ENCODE results near the gene NEB.

The NEB gene

GRCh38 chr2:151481744-151482143, 252.5 kb downstream of the NEB start:
- DNase-seq (ENCODE audit: low spot score): no peak

- DNase-seq (ENCODE audit: low spot score): no peak
These were observed 256.3 kb downstream of the NEB start for GRCh38 chr2:151478011-151478410.

DNA sequence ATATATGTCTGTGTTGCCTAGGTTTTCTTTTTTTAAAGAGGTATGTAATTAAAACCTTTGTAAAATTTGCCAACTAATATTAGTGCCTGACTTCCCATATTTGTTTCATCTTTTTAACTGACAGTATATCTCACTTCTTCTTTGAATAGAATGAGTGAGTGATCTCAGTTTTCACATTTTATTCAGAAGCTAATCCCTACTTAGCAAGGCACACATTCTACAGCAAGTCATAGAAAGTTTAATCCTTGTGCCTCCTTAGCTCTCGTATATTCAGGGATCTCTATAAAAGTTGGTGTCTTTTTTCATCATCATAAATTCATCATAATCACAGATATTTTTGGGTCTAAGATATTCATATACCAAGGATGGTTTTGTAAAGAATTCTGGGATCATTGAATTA, 258.0 kb downstream of the NEB start:
- no peak for DNase-seq (ENCODE audit: low spot score)

DNA sequence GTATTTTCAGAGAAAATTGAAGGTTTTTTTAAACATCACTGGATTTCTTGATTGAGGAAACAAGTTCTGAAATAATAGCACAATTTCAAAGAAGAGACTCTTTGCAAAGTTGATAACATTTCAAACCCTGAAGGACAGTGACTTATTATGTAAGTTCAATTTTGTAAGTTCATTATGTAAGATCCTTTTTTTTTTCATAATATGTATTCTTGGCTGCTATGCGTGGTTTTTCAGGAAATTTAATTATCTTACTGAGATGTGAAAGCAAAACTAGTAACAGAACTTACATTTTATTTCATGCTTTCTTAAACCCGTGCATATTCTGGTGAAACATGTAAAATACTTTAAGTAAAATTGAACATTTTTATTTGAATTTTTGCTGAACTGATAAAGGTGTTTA, 259.2 kb downstream of the NEB start:
- no peak for DNase-seq (ENCODE audit: low spot score)

- DNase-seq (ENCODE audit: low spot score): no peak
These were observed 261.3 kb downstream of the NEB start for GRCh38 chr2:151472966-151473365.

- no peak for DNase-seq (ENCODE audit: low spot score)
These were observed 263.7 kb downstream of the NEB start for GRCh38 chr2:151470556-151470955.

GRCh38 chr2:151465771-151466170, 268.5 kb downstream of the NEB start:
- no peak for DNase-seq (ENCODE audit: low spot score)

DNA sequence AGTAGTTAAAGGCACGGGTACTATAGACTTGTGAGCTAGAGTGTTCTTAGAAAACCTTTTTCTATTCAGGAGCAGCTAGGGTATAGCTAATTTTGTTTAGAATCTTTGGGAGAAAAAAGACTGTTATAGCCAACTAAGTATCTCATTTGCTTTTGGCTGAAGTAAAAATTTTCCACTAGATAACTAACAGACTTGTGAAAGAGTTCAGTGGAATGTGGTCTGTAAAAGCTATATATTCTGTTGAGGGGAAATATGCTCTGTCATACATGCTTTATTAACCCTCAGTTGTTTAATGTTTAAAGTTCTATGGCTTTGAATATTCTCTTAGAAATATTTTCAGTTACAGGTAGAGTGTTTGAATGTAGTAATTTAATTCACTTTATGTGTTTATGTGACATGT, 274.9 kb downstream of the NEB start:
- no peak for DNase-seq (ENCODE audit: low spot score)

DNA sequence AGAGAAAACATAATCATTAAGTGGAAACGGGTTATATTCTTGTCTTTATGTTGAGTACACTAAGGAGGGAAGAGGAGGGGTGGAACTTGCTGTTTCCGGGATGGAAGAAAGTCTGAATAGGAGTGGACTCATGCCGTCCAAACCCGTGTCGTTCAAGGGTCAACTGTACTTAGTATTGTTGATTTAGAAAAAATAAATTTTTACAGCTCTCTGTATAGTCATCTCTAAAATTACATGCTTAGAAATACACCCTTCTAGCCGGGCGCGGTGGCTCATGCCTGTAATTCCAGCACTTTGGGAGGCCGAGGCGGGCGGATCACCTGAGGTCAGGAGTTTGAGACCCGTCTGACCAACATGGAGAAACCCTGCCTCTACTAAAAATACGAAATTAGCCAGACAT, 295.1 kb downstream of the NEB start:
- no peak for DNase-seq (ENCODE audit: low spot score)

- no peak for DNase-seq (ENCODE audit: low spot score)
These were observed 295.8 kb downstream of the NEB start for GRCh38 chr2:151438506-151438905.

DNA sequence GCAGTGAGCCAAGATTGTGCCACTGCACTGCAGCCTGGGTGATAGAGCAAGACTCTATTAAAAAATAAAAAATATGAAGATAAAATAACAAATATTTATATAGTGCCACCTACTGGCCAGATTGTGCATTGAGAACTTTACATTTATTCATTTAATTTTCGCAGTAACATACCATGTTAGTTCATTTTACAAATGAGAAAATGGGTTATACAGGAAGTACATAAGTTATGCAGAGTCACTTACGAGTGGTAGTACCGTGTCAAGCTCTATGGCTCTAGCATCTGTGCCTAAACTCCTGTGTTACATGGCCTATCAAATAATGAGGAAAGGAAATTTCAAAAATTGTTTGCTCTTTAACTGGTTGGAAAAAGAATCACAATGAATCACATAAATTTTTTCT, 296.6 kb downstream of the NEB start:
- DNase-seq (ENCODE audit: low spot score): peak; percentile 11

All from CD4-positive, alpha-beta T cell treated with Interleukin-6 at 100 ng/mL for 8 hours (primary cell).